HG02798 (cell line): ENCODE results near the gene CBFA2T2.

Experiments used
- ATAC-seq: cut with Tn5 transposase; IDR thresholded peaks from one replicate; pipeline ENCODE4 v1.9.1; 2021; ENCODE audit warnings: mild to moderate bottlenecking; ENCODE audit not compliant: unreplicated experiment, poor library complexity

Gene CBFA2T2

GRCh38 chr20:33672426-33673113 lies 182.7 kb downstream of the CBFA2T2 start:
- ATAC-seq, result no peak

- no peak for ATAC-seq
Observed at GRCh38 chr20:33673114-33673409, 183.2 kb downstream of the CBFA2T2 start.

- ATAC-seq, result no peak
Observed at GRCh38 chr20:33673410-33674293, 183.8 kb downstream of the CBFA2T2 start.

GRCh38 chr20:33674294-33675135 lies 184.6 kb downstream of the CBFA2T2 start, which contains the start of gene NECAB3:
NECAB3 (minus strand) TSS chr20:33674428; CDS start chr20:33674352, 76 bp downstream.
- peak; percentile 82 for ATAC-seq

- ATAC-seq, result no peak
Observed at GRCh38 chr20:33675136-33675959, 185.5 kb downstream of the CBFA2T2 start.

- ATAC-seq, result no peak
Observed at GRCh38 chr20:33676121-33676520, 186.2 kb downstream of the CBFA2T2 start.

- ATAC-seq, result no peak
Observed at GRCh38 chr20:33676652-33677645, 187.1 kb downstream of the CBFA2T2 start.

GRCh38 chr20:33677991-33678702 lies 188.3 kb downstream of the CBFA2T2 start:
- ATAC-seq, result no peak

- ATAC-seq, result peak; percentile 70
Observed at GRCh38 chr20:33679758-33680485, 190.0 kb downstream of the CBFA2T2 start.

GRCh38 chr20:33680686-33681085 lies 190.8 kb downstream of the CBFA2T2 start:
- no peak for ATAC-seq

GRCh38 chr20:33681288-33681687 lies 191.4 kb downstream of the CBFA2T2 start:
- no peak for ATAC-seq

GRCh38 chr20:33681728-33682353 lies 191.9 kb downstream of the CBFA2T2 start:
- no peak for ATAC-seq

- ATAC-seq, result no peak
Observed at GRCh38 chr20:33684533-33685327, 194.8 kb downstream of the CBFA2T2 start.

GRCh38 chr20:33685328-33686099 lies 195.6 kb downstream of the CBFA2T2 start:
- peak; percentile 32 for ATAC-seq
